OCI-LY7 (cell line): ENCODE results near the gene EPB41L4B.

ENCODE experiments used
- CTCF ChIP-seq: fragments of 200-600 bp; sonication (generic); conservative IDR thresholded peaks from 2 replicates; pipeline ENCODE4 v1.5.1; 2014; ENCODE audit warnings: mild to moderate bottlenecking, antibody characterized with exemption, low read length, moderate library complexity, mixed read lengths
- EZH2phosphoT487 ChIP-seq: fragments of 200-600 bp; sonication (generic); IDR thresholded peaks from 2 replicates; pipeline ENCODE4 v1.6.1; 2018; ENCODE audit warnings: low read depth, borderline replicate concordance, mild to moderate bottlenecking, mixed run types, antibody characterized with exemption, low read length, moderate library complexity, mixed read lengths

- TF ChIP-seq CTCF: no peak
- no peak for TF ChIP-seq EZH2phosphoT487
These were observed 30.2 kb upstream of the EPB41L4B start for GRCh38 chr9:109351032-109351431.
